Activated T-cell treated with anti-CD3 and anti-CD28 coated beads, Interleukin-2, amount 50 U/mL, for 72 hours (primary cell): ENCODE measurements around the gene SPOCK3. TPM values are rescaled to one million over a fixed set of nuclear protein-coding genes. Genes with fewer than 3 reads are reported as not detected.
"Not testable (repeated sequence)": the region's sequence is repeated elsewhere in the genome, so short reads cannot be mapped to it uniquely, and the experiment has no call there.

ENCODE experiments used
- ATAC-seq, 2 donors: fragments of 150-1000 bp; cut with Tn5 transposase; replicated peaks in 1 of 2; 2 replicates each; pipeline ENCODE4 v1.10.0; 2021; ENCODE audit warnings: moderate library complexity in 2 of 2, mild to moderate bottlenecking in 1 of 2
- DNase-seq, 2 donors: peaks; one replicate each; pipeline ENCODE4 v3.0.0; 2021 to 2022; ENCODE audit warnings: mixed read lengths in 1 of 2
- H3K27ac Mint-ChIP-seq: one replicate; pipeline ENCODE4 v1.8.0; 2022; ENCODE audit warnings: mild to moderate bottlenecking, moderate library complexity, mixed read lengths
- H3K27me3 Mint-ChIP-seq: one replicate; pipeline ENCODE4 v1.8.0; 2022; ENCODE audit warnings: low read depth, mixed read lengths
- H3K36me3 Mint-ChIP-seq, 2 donors: one replicate each; pipeline ENCODE4 v1.8.0; 2022; ENCODE audit warnings: mixed read lengths in 2 of 2, mild to moderate bottlenecking in 1 of 2; ENCODE audit not compliant: insufficient read depth in 2 of 2
- H3K4me1 Mint-ChIP-seq: one replicate; pipeline ENCODE4 v1.8.0; 2022; ENCODE audit warnings: low read depth, mixed read lengths
- H3K4me3 Mint-ChIP-seq, 2 donors: one replicate each; pipeline ENCODE4 v1.8.0; 2022; ENCODE audit warnings: mild to moderate bottlenecking in 2 of 2, mixed read lengths in 2 of 2, moderate library complexity in 2 of 2
- H3K9me3 Mint-ChIP-seq, 2 donors: one replicate each; pipeline ENCODE4 v1.8.0; 2022; ENCODE audit warnings: mixed read lengths in 2 of 2
- total RNA-seq, 2 donors: library from RNA; stranded (reverse); gene quantifications; one replicate each; pipeline ENCODE4 v1.2.3, GENCODE V29; 2022

The SPOCK3 gene
- total RNA-seq, 2 donors from 2014 or later: not detected

DNA sequence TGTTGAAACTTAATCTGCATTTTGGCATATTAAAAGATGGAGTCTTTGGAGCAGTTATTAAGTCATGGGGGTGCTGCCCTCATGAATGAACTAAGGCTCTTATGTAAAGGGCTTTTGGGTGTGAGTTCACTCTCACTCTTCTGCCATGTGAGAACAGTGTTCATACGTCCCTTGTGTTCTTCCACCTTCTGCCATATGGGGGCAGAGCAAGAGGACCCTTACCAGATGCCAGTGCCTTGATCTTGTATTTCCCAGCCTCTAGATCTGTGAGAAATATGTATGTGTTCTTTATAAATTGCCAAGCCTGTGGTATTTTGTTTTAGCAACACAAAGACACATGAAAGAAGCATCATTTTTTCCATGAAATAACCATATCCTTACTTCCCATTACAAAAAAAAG, 213.9 kb downstream of the SPOCK3 start:
- no peak overlapping the region for H3K4me3 Mint-ChIP-seq
- H3K9me3 Mint-ChIP-seq: no peaks in the 10 kb centered on the region
- H3K4me1 Mint-ChIP-seq: no peaks in the 10 kb centered on the region
- ATAC-seq (no peak), DNase-seq (no peak)
- H3K27ac Mint-ChIP-seq: no peak overlapping the region
- H3K36me3 Mint-ChIP-seq: no peaks in the 10 kb centered on the region
- H3K27me3 Mint-ChIP-seq: no peaks in the 10 kb centered on the region

DNA sequence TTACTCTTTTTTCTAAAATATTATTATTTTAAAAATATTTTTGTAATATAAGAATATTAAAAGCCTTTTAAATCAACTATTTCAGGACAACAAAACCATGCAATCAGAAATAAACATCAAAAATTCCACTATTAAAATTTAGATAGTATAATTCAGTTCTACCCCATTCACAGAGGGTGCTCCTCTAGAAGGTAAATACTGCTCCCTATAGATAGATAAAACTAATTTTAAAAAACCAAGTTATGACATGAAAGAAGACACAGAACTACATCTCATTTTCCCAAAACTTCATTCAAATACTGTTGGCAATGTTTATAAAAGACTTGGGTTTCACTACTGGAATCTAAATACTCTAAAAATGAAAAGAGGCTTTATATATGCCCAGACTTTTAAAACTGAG, 219.3 kb downstream of the SPOCK3 start:
- Mint-ChIP-seq H3K4me1 (no peaks in the 10 kb centered on the region), H3K36me3 (no peaks in the 10 kb centered on the region), H3K9me3 (no peaks in the 10 kb centered on the region), H3K4me3 (no peak overlapping the region), H3K27me3 (no peaks in the 10 kb centered on the region), H3K27ac (no peak overlapping the region)
- DNase-seq: no peak
- no peak for ATAC-seq

DNA sequence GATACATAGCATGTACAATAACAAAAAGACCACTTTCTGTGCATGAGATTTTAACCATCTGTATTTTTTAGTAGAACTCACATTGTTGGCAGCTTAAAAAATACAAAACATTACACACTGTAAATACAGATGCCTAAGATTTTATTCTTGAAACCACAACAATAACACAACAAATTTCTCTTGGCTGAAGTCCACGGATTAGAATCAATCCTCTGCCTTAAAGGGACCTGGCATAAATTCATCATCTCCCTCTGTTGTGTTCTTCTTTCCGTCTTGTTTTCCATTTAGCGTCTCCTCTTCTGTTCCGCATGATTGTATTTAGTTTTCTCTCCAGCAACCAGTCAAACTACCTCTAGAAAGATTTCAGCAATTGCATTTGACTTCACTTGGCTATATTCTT, 231.0 kb downstream of the SPOCK3 start:
- Mint-ChIP-seq H3K9me3 (no peaks in the 10 kb centered on the region), H3K27ac (no peak overlapping the region), H3K36me3 (no peaks in the 10 kb centered on the region), H3K27me3 (no peaks in the 10 kb centered on the region), H3K4me3 (no peak overlapping the region), H3K4me1 (no peaks in the 10 kb centered on the region)
- ATAC-seq (no peak), DNase-seq (no peak)

DNA sequence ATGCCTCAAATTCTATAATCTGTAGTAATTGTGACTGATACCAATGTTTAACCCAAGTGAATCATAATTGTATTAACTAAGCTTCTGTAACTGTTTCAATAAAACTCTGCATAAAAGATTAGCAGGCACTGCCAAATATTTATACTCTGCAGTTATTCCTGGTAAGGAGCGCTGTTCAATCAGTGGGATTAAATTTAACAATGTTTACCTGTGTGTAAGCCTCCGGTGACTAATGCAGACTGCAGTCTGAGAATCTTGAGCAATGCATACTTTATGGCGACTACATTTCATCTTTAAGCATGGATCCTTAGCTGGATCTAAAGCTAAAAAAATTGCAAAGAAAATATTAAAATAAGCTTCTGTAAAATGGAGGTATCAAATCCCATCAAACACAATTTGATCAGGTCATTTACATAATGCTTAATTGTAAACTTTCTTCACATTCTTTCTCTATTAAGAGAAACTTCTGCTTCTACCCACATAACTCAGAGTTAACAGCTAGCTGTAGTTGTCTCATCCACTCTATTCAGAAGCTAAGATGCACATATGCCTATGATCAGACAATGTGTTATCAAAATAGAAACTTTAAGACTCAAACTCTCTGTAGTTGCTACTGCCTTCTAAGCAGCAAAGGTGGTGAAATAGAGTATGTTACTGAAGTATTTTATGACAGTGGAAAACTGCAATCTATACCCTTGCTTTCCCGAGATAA, 234.0 kb downstream of the SPOCK3 start:
- Mint-ChIP-seq H3K9me3 (no peaks in the 10 kb centered on the region), H3K27me3 (no peaks in the 10 kb centered on the region), H3K4me1 (no peaks in the 10 kb centered on the region), H3K36me3 (no peaks in the 10 kb centered on the region), H3K4me3 (no peak overlapping the region), H3K27ac (no peak overlapping the region)
- no peak for ATAC-seq
- no peak for DNase-seq

DNA sequence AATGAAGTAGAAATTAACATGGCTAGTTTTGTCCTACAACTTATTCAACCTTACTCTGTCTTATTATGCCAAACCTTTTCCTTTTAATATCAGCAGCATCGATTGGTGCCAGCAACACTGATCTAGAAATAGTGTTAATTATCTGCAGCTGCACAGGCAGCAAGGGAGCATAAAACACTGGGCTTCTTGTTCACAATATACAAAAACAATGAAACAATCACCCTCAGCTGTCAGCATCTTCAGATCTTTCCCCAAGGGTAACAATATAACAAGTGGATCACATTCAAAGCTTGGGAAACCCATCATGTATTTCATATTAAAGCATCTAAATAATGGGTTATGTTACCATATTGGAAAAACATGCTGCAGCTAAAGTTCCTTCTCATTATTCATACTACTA, 238.1 kb downstream of the SPOCK3 start:
- Mint-ChIP-seq H3K4me1 (no peaks in the 10 kb centered on the region), H3K27me3 (no peaks in the 10 kb centered on the region), H3K27ac (no peak overlapping the region), H3K9me3 (no peaks in the 10 kb centered on the region), H3K4me3 (no peak overlapping the region), H3K36me3 (no peaks in the 10 kb centered on the region)
- DNase-seq (no peak), ATAC-seq (no peak)

DNA sequence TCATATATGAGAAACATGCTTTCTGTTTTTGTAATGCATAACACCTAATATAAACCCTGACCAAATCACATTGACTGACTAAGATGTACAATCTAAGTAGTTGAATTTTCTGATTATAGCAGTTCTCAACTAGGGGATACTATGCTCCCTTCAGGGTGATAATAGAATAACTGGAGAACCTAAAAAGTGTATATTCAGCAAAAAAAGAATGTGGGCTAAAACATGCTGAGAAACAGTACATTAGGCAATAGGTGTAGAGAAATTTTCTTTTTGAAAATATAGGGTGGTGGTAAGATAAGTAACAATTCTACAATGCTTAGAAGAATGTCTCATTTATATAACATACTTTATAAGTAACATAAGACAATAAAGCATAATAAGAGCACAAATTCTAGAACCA, 239.6 kb downstream of the SPOCK3 start:
- Mint-ChIP-seq H3K27ac (no peak overlapping the region), H3K36me3 (no peaks in the 10 kb centered on the region), H3K4me3 (no peak overlapping the region), H3K4me1 (no peaks in the 10 kb centered on the region), H3K27me3 (no peaks in the 10 kb centered on the region), H3K9me3 (no peaks in the 10 kb centered on the region)
- DNase-seq (no peak), ATAC-seq (no peak)

DNA sequence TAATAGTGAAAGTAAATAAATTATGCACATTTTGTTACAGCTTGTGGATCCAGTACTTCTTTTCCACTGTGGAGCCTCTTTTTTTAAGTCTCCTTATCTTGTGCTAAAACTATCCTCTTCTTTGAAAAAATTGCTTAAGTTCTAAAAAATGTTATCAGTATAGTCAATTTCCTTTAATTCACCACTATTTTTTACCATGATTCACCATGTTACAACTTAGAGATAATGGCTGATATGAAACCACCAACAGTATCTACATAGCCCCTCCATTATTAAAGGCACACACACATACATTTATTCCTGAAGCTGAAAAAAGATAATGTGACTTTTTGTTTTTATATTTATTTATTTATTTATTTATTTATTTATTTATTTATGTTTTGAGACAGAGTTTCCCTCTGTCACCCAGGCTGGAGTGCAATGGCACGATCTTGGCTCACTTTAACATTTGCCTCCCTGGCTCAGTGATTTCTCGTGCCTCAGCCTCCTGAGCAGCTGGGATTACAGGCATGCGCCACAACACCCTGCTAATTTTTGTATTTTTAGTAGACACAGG, 243.2 kb downstream of the SPOCK3 start:
- DNase-seq (no peak), ATAC-seq (no peak)
- H3K27me3 Mint-ChIP-seq: no peaks in the 10 kb centered on the region
- H3K27ac Mint-ChIP-seq: no peak overlapping the region
- no peaks in the 10 kb centered on the region for H3K36me3 Mint-ChIP-seq
- no peak overlapping the region for H3K4me3 Mint-ChIP-seq
- H3K4me1 Mint-ChIP-seq: no peaks in the 10 kb centered on the region
- no peaks in the 10 kb centered on the region for H3K9me3 Mint-ChIP-seq

DNA sequence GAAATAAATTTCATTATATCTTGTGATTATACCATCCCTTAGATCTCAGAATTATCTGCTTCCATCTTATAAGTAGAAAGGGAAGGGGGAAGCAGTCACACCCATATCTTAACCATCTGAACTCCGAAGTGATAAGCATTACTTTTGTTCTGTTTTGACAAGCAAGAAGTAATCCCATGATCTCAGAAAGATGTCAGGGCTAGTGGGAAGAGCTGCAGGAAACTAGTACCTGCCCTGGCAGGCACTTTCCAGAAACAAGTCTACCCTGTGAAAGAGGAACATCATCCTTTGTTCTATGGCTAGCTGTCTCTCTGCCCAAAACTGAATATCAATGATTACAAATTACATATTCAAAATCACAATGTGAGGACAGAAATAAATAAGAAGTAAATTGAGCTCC, 244.4 kb downstream of the SPOCK3 start:
- Mint-ChIP-seq H3K4me1 (no peaks in the 10 kb centered on the region), H3K27ac (no peak overlapping the region), H3K27me3 (no peaks in the 10 kb centered on the region), H3K4me3 (no peak overlapping the region), H3K36me3 (no peaks in the 10 kb centered on the region), H3K9me3 (no peaks in the 10 kb centered on the region)
- ATAC-seq (no peak), DNase-seq (no peak)

DNA sequence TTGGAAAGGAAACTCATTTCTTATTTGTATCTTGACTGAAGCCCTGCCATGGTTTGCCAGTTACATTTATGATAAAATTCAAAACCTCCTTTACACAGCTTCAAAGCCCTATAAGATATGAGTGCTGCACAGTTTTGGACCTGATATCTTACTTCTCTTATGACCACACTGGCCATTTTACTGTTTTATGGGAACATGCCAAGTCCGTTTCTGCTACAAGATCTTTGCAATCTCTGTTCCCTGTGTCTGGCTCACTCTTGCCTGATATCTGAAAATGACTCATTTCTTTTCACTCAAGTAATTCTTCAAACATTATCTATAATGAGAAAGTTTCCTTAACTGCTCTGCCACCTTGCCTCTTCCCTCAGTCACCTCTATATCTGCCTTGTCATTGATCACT, 247.3 kb downstream of the SPOCK3 start:
- Mint-ChIP-seq H3K9me3 (no peaks in the 10 kb centered on the region), H3K4me1 (no peaks in the 10 kb centered on the region), H3K27me3 (no peaks in the 10 kb centered on the region), H3K4me3 (no peak overlapping the region), H3K36me3 (no peaks in the 10 kb centered on the region), H3K27ac (no peak overlapping the region)
- ATAC-seq (no peak), DNase-seq (no peak)

DNA sequence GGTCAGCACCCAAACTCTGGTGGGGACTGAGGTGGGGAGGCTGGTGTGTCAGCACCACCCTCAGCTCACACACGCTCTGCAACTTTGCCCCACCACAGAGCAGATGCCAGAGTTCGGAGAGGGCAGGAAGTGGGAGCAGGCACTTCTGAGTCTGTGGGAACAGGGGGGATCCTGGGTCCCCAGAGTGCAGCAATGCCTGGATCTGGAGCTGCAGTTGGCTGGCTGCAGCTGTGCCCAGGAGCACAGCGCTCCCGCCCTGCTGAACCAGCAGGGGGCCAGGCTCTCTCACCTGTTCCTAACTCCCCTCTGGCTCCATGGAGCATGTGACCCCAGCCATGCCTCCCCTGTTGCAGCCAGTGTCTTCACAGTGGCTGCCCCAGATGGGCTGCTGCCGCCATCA, 252.4 kb downstream of the SPOCK3 start:
- H3K9me3 Mint-ChIP-seq: peaks cover 0 to 3% of the 10 kb centered on the region in 2 donors
- DNase-seq (no peak), ATAC-seq (no peak)
- no peak overlapping the region for H3K4me3 Mint-ChIP-seq
- H3K27ac Mint-ChIP-seq: no peak overlapping the region
- no peaks in the 10 kb centered on the region for H3K4me1 Mint-ChIP-seq
- no peaks in the 10 kb centered on the region for H3K27me3 Mint-ChIP-seq
- no peaks in the 10 kb centered on the region for H3K36me3 Mint-ChIP-seq

DNA sequence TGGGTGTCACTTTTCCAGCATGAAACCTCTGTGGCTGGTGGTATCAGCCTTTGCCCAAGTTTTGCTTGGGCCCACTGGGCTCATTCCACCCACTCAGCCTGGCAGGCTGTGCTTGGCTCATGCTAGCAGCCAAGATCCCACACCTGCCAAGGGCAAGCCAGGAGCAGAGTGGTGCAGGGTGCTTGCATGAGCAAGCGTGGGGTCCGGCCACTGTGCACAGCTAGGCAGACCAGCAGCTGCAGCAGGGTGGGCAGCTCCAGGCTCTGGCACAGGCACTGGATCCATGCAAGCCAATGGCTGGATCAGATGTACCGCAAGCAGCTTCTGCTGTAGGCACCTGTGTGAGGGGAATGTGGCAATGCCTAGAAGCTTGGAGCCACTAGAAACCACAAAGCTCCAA, 253.9 kb downstream of the SPOCK3 start:
- H3K4me3 Mint-ChIP-seq: no peak overlapping the region
- DNase-seq (no peak), ATAC-seq (no peak)
- H3K27ac Mint-ChIP-seq: no peak overlapping the region
- no peaks in the 10 kb centered on the region for H3K4me1 Mint-ChIP-seq
- no peaks in the 10 kb centered on the region for H3K27me3 Mint-ChIP-seq
- no peaks in the 10 kb centered on the region for H3K36me3 Mint-ChIP-seq
- peaks cover 6 to 7% of the 10 kb centered on the region in 2 donors for H3K9me3 Mint-ChIP-seq

DNA sequence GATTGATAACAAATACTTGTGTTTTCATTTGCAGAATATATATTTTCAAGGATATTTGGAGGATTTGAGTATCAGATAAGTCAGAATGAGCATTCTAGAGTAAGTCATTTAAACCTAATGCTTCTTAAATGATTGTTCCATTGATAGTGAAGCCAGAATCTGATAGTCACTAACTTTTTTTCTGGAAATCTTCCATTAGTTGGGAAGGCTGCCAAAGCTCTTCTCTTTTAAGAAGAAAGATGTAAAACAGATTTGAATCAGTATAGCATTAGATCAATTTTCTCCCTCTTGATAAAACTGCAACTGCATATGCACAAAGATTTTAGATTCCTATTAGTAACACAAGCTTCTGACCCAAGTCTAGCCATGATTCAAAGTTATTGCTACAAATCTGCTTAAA, 256.7 kb downstream of the SPOCK3 start:
- no peaks in the 10 kb centered on the region for H3K36me3 Mint-ChIP-seq
- no peak overlapping the region for H3K4me3 Mint-ChIP-seq
- ATAC-seq (no peak), DNase-seq (no peak)
- H3K27ac Mint-ChIP-seq: no peak overlapping the region
- H3K9me3 Mint-ChIP-seq: peaks cover 6 to 7% of the 10 kb centered on the region in 2 donors
- no peaks in the 10 kb centered on the region for H3K4me1 Mint-ChIP-seq
- H3K27me3 Mint-ChIP-seq: no peaks in the 10 kb centered on the region

DNA sequence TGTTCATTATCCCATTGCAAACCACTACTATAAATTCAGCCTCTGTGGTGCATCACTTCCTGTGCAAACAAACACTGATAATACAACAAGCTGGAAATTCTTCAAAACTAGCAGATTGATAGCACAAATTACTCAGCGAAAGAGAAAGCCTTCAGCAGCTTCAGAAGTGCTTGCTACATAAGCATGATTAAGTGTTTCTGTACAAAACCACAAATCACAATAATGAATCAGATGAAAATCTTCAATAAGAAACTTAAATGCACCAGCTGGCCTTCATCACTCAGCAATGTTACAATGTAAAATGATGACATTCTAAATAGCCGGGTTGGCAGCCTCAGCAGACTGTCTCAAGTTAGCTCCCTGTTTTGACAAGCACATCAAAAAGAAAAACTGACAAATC, 262.2 kb downstream of the SPOCK3 start:
- no peak for ATAC-seq
- Mint-ChIP-seq H3K27ac (no peak overlapping the region), H3K4me3 (no peak overlapping the region), H3K9me3 (peaks cover 12 to 18% of the 10 kb centered on the region in 2 donors), H3K27me3 (no peaks in the 10 kb centered on the region), H3K36me3 (peaks cover 3% of the 10 kb centered on the region in 2 donors), H3K4me1 (no peaks in the 10 kb centered on the region)
- DNase-seq: no peak

DNA sequence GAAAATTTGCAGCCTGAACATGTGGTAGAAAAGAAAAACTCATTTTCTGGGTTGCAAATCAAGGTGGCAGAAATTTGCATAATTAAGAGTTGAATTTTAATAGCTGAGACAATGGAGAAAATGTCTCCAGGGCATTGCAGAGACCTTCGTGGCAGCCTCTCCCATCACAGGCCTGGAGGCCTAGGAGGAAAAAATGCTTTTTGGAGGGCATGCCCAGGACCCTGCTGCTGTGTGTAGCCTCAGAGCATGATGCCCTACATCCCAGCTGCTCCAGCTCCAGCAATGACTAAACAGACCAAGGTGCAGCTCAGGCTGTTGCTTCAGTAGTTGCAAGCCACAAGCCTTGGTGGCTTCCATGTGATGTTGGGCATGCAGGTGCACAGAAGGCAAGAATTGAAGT, 266.1 kb downstream of the SPOCK3 start:
- DNase-seq, H3K27ac Mint-ChIP-seq, H3K4me3 Mint-ChIP-seq, H3K27me3 Mint-ChIP-seq, H3K36me3 Mint-ChIP-seq, ATAC-seq, H3K4me1 Mint-ChIP-seq: not testable (repeated sequence)
- peaks cover 7 to 14% of the 10 kb centered on the region in 2 donors for H3K9me3 Mint-ChIP-seq
